ENCODE measurements around the gene TANC2. TPM values are rescaled to one million over a fixed set of nuclear protein-coding genes. Genes with fewer than 3 reads are reported as not detected.

TANC2 gene
- total and polyA plus RNA-seq, 2 of the 8 experiments (the other 6 are each of a cell fraction or from before 2014, with no cell fraction given) = 5.7 to 21.9 TPM

DNA sequence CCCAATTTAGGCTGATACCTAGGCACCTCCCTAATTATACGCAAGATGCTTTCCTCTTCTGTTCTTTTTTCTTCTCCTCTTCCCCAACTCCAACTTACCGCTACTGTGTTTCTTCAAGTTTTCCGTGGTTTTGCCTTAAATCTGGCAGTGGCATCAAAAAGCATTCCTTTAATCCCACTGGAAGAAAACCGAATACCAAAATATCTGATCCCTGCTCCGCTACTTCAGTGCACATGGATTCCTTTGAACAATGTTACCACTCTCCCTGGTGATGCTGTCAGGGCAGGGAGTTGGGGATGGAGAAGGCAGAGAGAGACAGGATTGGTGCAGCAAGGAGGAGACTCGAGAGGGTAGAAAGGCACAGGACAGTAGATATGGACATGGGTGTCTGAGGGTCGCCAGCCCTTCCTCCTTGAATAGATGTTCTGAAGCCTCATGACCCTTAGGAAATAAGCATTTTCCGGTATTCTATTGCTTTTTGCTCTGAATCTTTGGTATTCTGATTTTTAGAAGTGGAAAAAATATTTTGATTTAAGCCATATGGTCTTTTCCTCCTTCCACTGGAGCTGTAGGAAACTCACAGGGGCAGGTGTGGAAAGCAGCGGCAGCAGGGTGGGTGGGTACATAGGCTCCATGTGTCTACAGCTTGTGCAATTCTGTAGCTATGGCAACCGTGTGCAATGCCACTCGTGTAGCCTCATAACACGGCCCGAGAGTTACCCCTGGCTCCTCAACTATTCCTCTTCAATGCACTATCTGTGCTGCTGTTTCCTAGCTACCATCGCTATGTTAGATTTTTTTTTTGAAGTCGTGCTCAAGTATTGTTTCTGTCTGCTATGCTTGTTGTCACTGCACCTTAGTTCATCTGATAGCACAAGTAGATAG lies 32.3 kb upstream of the TANC2 start:
- 86% methylated on average over 15 of the region's 15 CpGs; no CpG with 5 or more reads in 1 of the 2 experiments for WGBS, 2 experiments (ENCODE audit: extremely low coverage in 1 of 2, insufficient coverage in 1 of 2, insufficient read length in 1 of 2, insufficient replicate concordance in 2 of 2, low coverage in 1 of 2, low lambda C conversion rate in 2 of 2, missing lambda C conversion rate in 1 of 2)
- Histone ChIP-seq H3K4me2 (ENCODE audit: insufficient read depth in 1 of 2, low read depth in 2 of 2, low read length in 2 of 2) (no peak overlapping the region), H3K56ac (replicated peaks; ENCODE audit: insufficient read length, low read depth, low read length) (no peak overlapping the region), H3K4me1 (replicated peaks in 1 of 4; ENCODE audit: control insufficient read depth in 3 of 4, insufficient read depth in 4 of 4, low read length in 3 of 4) (peaks cover 0 to 3% (median 0%) of the 10 kb centered on the region in 4 experiments; a peak in 1 of 7 replicates), H3K4me3 (ENCODE audit: extremely low read depth in 1 of 4, insufficient read depth in 2 of 4, low read depth in 3 of 4, low read length in 4 of 4) (no peak overlapping the region), H3K23ac (ENCODE audit: insufficient read length) (no peak overlapping the region), H3K4ac (replicated peaks; ENCODE audit: insufficient read length, low read depth, low read length) (no peak overlapping the region), H3K9ac (replicated peaks in 1 of 4; ENCODE audit: extremely low read depth in 1 of 4, low read depth in 3 of 4, low read length in 3 of 4) (no peak overlapping the region), H3K23me2 (ENCODE audit: low read depth, low read length) (no peaks in the 10 kb centered on the region), H4K5ac (ENCODE audit: insufficient read length, low read depth, low read length) (no peak overlapping the region), H3K27me3 (replicated peaks in 1 of 4; ENCODE audit: control insufficient read depth in 3 of 4, extremely low read depth in 1 of 4, insufficient read depth in 3 of 4, low read length in 3 of 4) (no peaks in the 10 kb centered on the region), H2AFZ (ENCODE audit: low read length) (no peak overlapping the region), H3K27ac (ENCODE audit: low read depth, low read length) (no peak overlapping the region), H2BK120ac (replicated peaks; ENCODE audit: low read depth, low read length) (no peak overlapping the region), H3K14ac (ENCODE audit: insufficient read length) (no peak overlapping the region), H2BK15ac (ENCODE audit: low read length) (no peak overlapping the region), H4K8ac (ENCODE audit: extremely low read depth, insufficient read depth, low read length) (no peak overlapping the region), H2BK20ac (ENCODE audit: low read length) (no peak overlapping the region), H2BK12ac (ENCODE audit: low read depth, low read length) (no peak overlapping the region), H3K79me1 (ENCODE audit: low read depth, low read length) (no peaks in the 10 kb centered on the region), H2BK5ac (ENCODE audit: low read depth, low read length) (no peak overlapping the region), H3K9me3 (ENCODE audit: insufficient read depth in 2 of 2, low read depth in 1 of 2, low read length in 1 of 2) (no peaks in the 10 kb centered on the region), H4K20me1 (replicated peaks in 1 of 2; ENCODE audit: control insufficient read depth in 1 of 2, insufficient read depth in 2 of 2, low read length in 2 of 2) (no peaks in the 10 kb centered on the region), H3K18ac (ENCODE audit: extremely low read depth, low read length) (no peak overlapping the region), H3K79me2 (ENCODE audit: control insufficient read depth in 1 of 2, insufficient read depth in 2 of 2, low read length in 2 of 2) (no peaks in the 10 kb centered on the region), H2AK5ac (ENCODE audit: low read depth, low read length) (no peak overlapping the region; the same call in 1 of the 2 replicates), H3K36me3 (ENCODE audit: control insufficient read depth in 2 of 4, insufficient read depth in 4 of 4, low read length in 3 of 4) (no peaks in the 10 kb centered on the region), H4K91ac (replicated peaks; ENCODE audit: insufficient read length, low read length) (no peak overlapping the region)
- no peak for DNase-seq (ENCODE audit: low read depth in 1 of 2, low spot score in 2 of 2)
- TF ChIP-seq YY1 (IDR thresholded peaks at IDR 0.05; ENCODE audit: low read depth, low read length) = no peak
- no peak for TF ChIP-seq SP4 (IDR thresholded peaks at IDR 0.05; ENCODE audit: low read length)
- no peak for TF ChIP-seq SIX5 (IDR thresholded peaks at IDR 0.05; ENCODE audit: low read depth, low read length)
- no peak for TF ChIP-seq SUZ12 (IDR thresholded peaks at IDR 0.05; ENCODE audit: low read length)
- POLR2A ChIA-PET (ENCODE audit: partially characterized antibody) = no interaction called here
- FAIRE-seq = no peak
- CTCF ChIA-PET (ENCODE audit: partially characterized antibody) = interaction anchor here (0.7 to 1.9 kb wide), 2 partner anchors 32 to 52 kb away, joined by 4 to 5 read pairs; partner anchors contain the start of gene TANC2

Measured in H1 (cell line).